22Rv1 (cell line): Measurements from ENCODE around the gene NPAS2.

Experiments
- ZFX ChIP-seq: fragments of 450-650 bp; IDR thresholded peaks from 2 replicates; pipeline ENCODE4 v1.6.1; 2017; ENCODE audit warnings: antibody characterized with exemption, borderline replicate concordance
- TF ChIP-seq, protein P1 (sequence below): fragments of 450-650 bp; IDR thresholded peaks from 2 replicates; pipeline ENCODE4 v1.5.1; 2017; ENCODE audit warnings: mild to moderate bottlenecking

DNA sequence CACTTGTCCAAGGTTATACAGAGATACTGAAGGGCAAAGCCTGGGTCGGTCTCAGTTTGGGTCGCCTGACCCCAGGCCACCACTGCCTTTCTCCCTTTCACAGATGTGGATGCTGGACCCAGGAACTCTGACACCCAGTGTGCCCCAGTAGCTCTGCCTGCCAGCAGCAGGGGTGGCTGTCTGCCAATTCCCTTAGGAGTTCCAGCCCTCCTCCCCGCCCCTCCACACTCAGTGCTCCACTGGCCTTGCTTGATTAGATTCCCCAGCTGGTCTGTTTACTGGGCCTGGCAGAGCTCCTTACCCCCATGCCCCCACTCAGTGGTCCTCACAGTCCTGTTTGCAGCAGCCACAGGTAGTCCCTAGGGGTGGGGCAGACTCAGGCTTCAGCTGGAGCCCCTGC lies 75.5 kb downstream of the NPAS2 start:
- TF ChIP-seq, protein P1, sequence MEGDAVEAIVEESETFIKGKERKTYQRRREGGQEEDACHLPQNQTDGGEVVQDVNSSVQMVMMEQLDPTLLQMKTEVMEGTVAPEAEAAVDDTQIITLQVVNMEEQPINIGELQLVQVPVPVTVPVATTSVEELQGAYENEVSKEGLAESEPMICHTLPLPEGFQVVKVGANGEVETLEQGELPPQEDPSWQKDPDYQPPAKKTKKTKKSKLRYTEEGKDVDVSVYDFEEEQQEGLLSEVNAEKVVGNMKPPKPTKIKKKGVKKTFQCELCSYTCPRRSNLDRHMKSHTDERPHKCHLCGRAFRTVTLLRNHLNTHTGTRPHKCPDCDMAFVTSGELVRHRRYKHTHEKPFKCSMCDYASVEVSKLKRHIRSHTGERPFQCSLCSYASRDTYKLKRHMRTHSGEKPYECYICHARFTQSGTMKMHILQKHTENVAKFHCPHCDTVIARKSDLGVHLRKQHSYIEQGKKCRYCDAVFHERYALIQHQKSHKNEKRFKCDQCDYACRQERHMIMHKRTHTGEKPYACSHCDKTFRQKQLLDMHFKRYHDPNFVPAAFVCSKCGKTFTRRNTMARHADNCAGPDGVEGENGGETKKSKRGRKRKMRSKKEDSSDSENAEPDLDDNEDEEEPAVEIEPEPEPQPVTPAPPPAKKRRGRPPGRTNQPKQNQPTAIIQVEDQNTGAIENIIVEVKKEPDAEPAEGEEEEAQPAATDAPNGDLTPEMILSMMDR = no peak
- no peak for TF ChIP-seq ZFX
